Erythroblast (primary cell): ENCODE results near the gene TMC1.

Experiments used
- GATA1 ChIP-seq: IDR thresholded peaks from 2 replicates; pipeline ENCODE4 v1.6.1; 2011; ENCODE audit warnings: low read depth, mild to moderate bottlenecking, control low read depth, low read length, moderate library complexity
- POLR2A ChIP-seq: IDR thresholded peaks from 2 replicates; pipeline ENCODE4 v1.6.1; 2011; ENCODE audit warnings: mild to moderate bottlenecking, low read length

- TF ChIP-seq POLR2A (no peak), GATA1 (no peak)
These were observed 97.4 kb downstream of the TMC1 start for GRCh38 chr9:72618811-72619210.
